Esophagus muscularis mucosa (tissue), 4 donors: Measurements from ENCODE around the gene CDC14B. TPM values are rescaled to one million over a fixed set of nuclear protein-coding genes. Genes with fewer than 3 reads are reported as not detected.
"Not testable (repeated sequence)": the region's sequence is repeated elsewhere in the genome, so short reads cannot be mapped to it uniquely, and the experiment has no call there.

Source experiments
- DNase-seq: peaks from one replicate; pipeline ENCODE4 v3.0.0-alpha.2; 2017; ENCODE audit errors: extremely low spot score
- H3K27ac ChIP-seq, 4 donors: fragments of 200-600 bp; sonication (generic); replicated peaks in 1 of 4; 1 replicate in 3 of 4; 2 replicates in 1 of 4; pipeline ENCODE4 v1.5.1; 2016 to 2019; ENCODE audit warnings: mild to moderate bottlenecking in 1 of 4
- H3K27me3 ChIP-seq, 4 donors: fragments of 200-600 bp; sonication (generic); one replicate each; pipeline versions ENCODE4 v1.5.1 to v1.6.0; 2016 to 2019
- H3K36me3 ChIP-seq, 4 donors: fragments of 200-600 bp; sonication (generic); one replicate each; pipeline ENCODE4 v1.5.1; 2016 to 2019
- H3K4me1 ChIP-seq, 4 donors: fragments of 200-600 bp; sonication (generic); one replicate each; pipeline ENCODE4 v1.5.1; 2016 to 2019
- H3K4me3 ChIP-seq, 4 donors: fragments of 200-600 bp; sonication (generic); 1 replicate in 2 of 4; 2 replicates in 2 of 4; pipeline ENCODE4 v1.5.1; 2016 to 2019; ENCODE audit warnings: mild to moderate bottlenecking in 4 of 4, moderate library complexity in 1 of 4
- H3K9me3 ChIP-seq, 4 donors: fragments of 200-600 bp; sonication (generic); 1 replicate in 3 of 4; 2 replicates in 1 of 4; pipeline ENCODE4 v1.5.1; 2016 to 2019
- CTCF ChIP-seq, 3 experiments: fragments of 200-600 bp in 2 of 3; fragments of 450-650 bp in 1 of 3; sonication (generic) in 2 of 3; IDR thresholded peaks; one replicate each; pipeline ENCODE4 v1.5.1; 2017 to 2019; ENCODE audit warnings: antibody characterized with exemption in 3 of 3, mild to moderate bottlenecking in 2 of 3, moderate library complexity in 1 of 3
- EP300 ChIP-seq: sonication (generic); formaldehyde crosslinking; IDR thresholded peaks from one replicate; pipeline ENCODE4 v1.6.1; 2017; ENCODE audit warnings: antibody characterized with exemption
- POLR2A ChIP-seq: fragments of 450-650 bp; IDR thresholded peaks from one replicate; pipeline ENCODE4 v1.6.1; 2017; ENCODE audit warnings: antibody characterized with exemption, moderate library complexity, mild to moderate bottlenecking, low read depth
- POLR2AphosphoS5 ChIP-seq, 2 donors: sonication (generic); formaldehyde crosslinking; IDR thresholded peaks; one replicate each; pipeline ENCODE4 v1.6.1; 2017; ENCODE audit warnings: antibody characterized with exemption in 2 of 2
- WGBS: methylation state at CpG from one replicate; pipeline ENCODE4 v1.1.5; 2018; 5-methylcytosine and 5-hydroxymethylcytosine counted together
- intact Hi-C: fragments of 100-400 bp; cut with DNase I; formaldehyde crosslinking; loops from one replicate; pipeline ENCODE4 v1.15.1; 2023
- total RNA-seq, 4 donors: library from RNA; depleted of rRNA; stranded (reverse); fragments of >200 nt; gene quantifications; one replicate each; pipeline versions ENCODE4 v1.1.0 to v1.2.1, GENCODE V29; 2016

Gene CDC14B
- total RNA-seq, 4 donors from 2014 or later: 22.0 to 39.7 (median 27.0) TPM

- DNase-seq: no peak
- WGBS: 89% methylated on average over 2 of the region's 2 CpGs
- Histone ChIP-seq H3K36me3 (peaks cover 10 to 86% (median 68%) of the 10 kb centered on the region in 4 donors), H3K27me3 (no peaks in the 10 kb centered on the region), H3K9me3 (no peaks in the 10 kb centered on the region), H3K27ac (no peak overlapping the region), H3K4me1 (peaks cover 0 to 10% (median 8%) of the 10 kb centered on the region in 4 donors), H3K4me3 (no peak overlapping the region)
- intact Hi-C loops: no loop called here
- TF ChIP-seq POLR2AphosphoS5 (IDR thresholded peaks at IDR 0.05): no peak
- TF ChIP-seq CTCF (IDR thresholded peaks at IDR 0.05): no peak
- TF ChIP-seq POLR2A: no peak
- no peak for TF ChIP-seq EP300
Observed at GRCh38 chr9:96644137-96644536, 24.5 kb upstream of the CDC14B start.

- Histone ChIP-seq H3K36me3 (peaks cover 10 to 61% (median 48%) of the 10 kb centered on the region in 4 donors), H3K4me1 (peaks cover 0 to 10% (median 4%) of the 10 kb centered on the region in 4 donors)
- intact Hi-C loops: no loop called here
Observed at GRCh38 chr9:96641514-96641913, 21.9 kb upstream of the CDC14B start.

GRCh38 chr9:96638606-96639364, 19.1 kb upstream of the CDC14B start:
- H3K4me3 ChIP-seq: no peak overlapping the region
- 92% methylated on average over 19 of the region's 19 CpGs for WGBS
- H3K9me3 ChIP-seq: no peaks in the 10 kb centered on the region
- no peak overlapping the region for H3K27ac ChIP-seq
- H3K27me3 ChIP-seq: no peaks in the 10 kb centered on the region
- TF ChIP-seq EP300: no peak
- no peak for TF ChIP-seq POLR2AphosphoS5 (IDR thresholded peaks at IDR 0.05)
- no peak for TF ChIP-seq CTCF (IDR thresholded peaks at IDR 0.05)
- TF ChIP-seq POLR2A: no peak
- intact Hi-C loops: no loop called here
- no peak for DNase-seq
- H3K4me1 ChIP-seq: peaks cover 0 to 7% (median 0%) of the 10 kb centered on the region in 4 donors
- H3K36me3 ChIP-seq: peaks cover 10 to 34% (median 27%) of the 10 kb centered on the region in 4 donors

More at GRCh38 chr9:96641514-96641913, 21.9 kb upstream of the CDC14B start:
- H3K27ac ChIP-seq: no peak overlapping the region
- no peak overlapping the region for H3K4me3 ChIP-seq
- TF ChIP-seq CTCF (IDR thresholded peaks at IDR 0.05) (no peak), POLR2A (no peak)
- no peaks in the 10 kb centered on the region for H3K27me3 ChIP-seq
- no peak for DNase-seq
- no peaks in the 10 kb centered on the region for H3K9me3 ChIP-seq
- WGBS: 82% methylated on average over 3 of the region's 3 CpGs

- TF ChIP-seq POLR2A (no peak), POLR2AphosphoS5 (IDR thresholded peaks at IDR 0.05) (no peak), CTCF (IDR thresholded peaks at IDR 0.05) (no peak), EP300 (no peak)
- WGBS: 65% methylated on average over 1 of the region's 1 CpG
- no peaks in the 10 kb centered on the region for H3K9me3 ChIP-seq
- H3K36me3 ChIP-seq: peaks cover 0 to 12% (median 5%) of the 10 kb centered on the region in 4 donors
- intact Hi-C loops: no loop called here
- H3K4me3 ChIP-seq: no peak overlapping the region
- peaks cover 0 to 14% (median 0%) of the 10 kb centered on the region in 4 donors for H3K27me3 ChIP-seq
- H3K4me1 ChIP-seq: peaks cover 0 to 7% (median 0%) of the 10 kb centered on the region in 4 donors
- DNase-seq: no peak
- H3K27ac ChIP-seq: no peak overlapping the region
Observed at GRCh38 chr9:96636368-96636767, 16.7 kb upstream of the CDC14B start.

- intact Hi-C loops, H3K4me3 ChIP-seq, H3K27ac ChIP-seq, H3K9me3 ChIP-seq, H3K4me1 ChIP-seq, H3K36me3 ChIP-seq: not testable (repeated sequence)
- H3K27me3 ChIP-seq: peaks cover 0 to 18% (median 0%) of the 10 kb centered on the region in 4 donors
- DNase-seq: peak; percentile 78
- 87% methylated on average over 8 of the region's 8 CpGs for WGBS
Observed at GRCh38 chr9:96633579-96633978, 13.9 kb upstream of the CDC14B start.
